Spleen (tissue), 7 donors: ENCODE data around the gene CAMTA1.

ENCODE experiments used
- POLR2A ChIP-seq, 3 donors: fragments of 450-650 bp; IDR thresholded peaks; one replicate each; pipeline ENCODE4 v1.5.1; 2017; ENCODE audit warnings: antibody characterized with exemption in 3 of 3, mild to moderate bottlenecking in 1 of 3
- POLR2AphosphoS5 ChIP-seq, 3 donors: sonication (generic); formaldehyde crosslinking; IDR thresholded peaks; one replicate each; pipeline ENCODE4 v1.5.1; 2017; ENCODE audit warnings: antibody characterized with exemption in 3 of 3
- TF ChIP-seq, protein P1 (sequence below), 11 experiments: fragments of 200-600 bp in 7 of 11; fragments of 450-650 bp in 4 of 11; sonication (generic) in 4 of 11; IDR thresholded peaks in 8 of 11; conservative IDR thresholded peaks in 3 of 11; 1 replicate in 7 of 11; 2 replicates in 4 of 11; pipeline versions ENCODE4 v1.4.0 to v1.8.0; 2016 to 2021; ENCODE audit warnings: antibody characterized with exemption in 11 of 11, inconsistent platforms in 4 of 11, mild to moderate bottlenecking in 1 of 11
- donor health status: DM: no; HTN: no; CAD: no; lungs with moderate emphysema.
- donor health status: DM: no; HTN: no; CAD: no.
- donor health status: DM: no; HTN: no; CAD: no.

- TF ChIP-seq, protein P1, sequence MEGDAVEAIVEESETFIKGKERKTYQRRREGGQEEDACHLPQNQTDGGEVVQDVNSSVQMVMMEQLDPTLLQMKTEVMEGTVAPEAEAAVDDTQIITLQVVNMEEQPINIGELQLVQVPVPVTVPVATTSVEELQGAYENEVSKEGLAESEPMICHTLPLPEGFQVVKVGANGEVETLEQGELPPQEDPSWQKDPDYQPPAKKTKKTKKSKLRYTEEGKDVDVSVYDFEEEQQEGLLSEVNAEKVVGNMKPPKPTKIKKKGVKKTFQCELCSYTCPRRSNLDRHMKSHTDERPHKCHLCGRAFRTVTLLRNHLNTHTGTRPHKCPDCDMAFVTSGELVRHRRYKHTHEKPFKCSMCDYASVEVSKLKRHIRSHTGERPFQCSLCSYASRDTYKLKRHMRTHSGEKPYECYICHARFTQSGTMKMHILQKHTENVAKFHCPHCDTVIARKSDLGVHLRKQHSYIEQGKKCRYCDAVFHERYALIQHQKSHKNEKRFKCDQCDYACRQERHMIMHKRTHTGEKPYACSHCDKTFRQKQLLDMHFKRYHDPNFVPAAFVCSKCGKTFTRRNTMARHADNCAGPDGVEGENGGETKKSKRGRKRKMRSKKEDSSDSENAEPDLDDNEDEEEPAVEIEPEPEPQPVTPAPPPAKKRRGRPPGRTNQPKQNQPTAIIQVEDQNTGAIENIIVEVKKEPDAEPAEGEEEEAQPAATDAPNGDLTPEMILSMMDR (IDR thresholded peaks at IDR 0.05 in 8 of 11, conservative IDR thresholded peaks at IDR 0.05 in 3 of 11) = no peak
- no peak for TF ChIP-seq POLR2A (IDR thresholded peaks at IDR 0.05)
- TF ChIP-seq POLR2AphosphoS5 (IDR thresholded peaks at IDR 0.05) = no peak
Measured at GRCh38 chr1:7068552-7068951, 283.3 kb downstream of the CAMTA1 start.
